HepG2 (cell line): ENCODE measurements around the gene GLOD4.

Source experiments
- CTCF ChIP-seq: sonication (generic); formaldehyde crosslinking; IDR thresholded peaks from 2 replicates; pipeline ENCODE4 v1.5.0; 2020; ENCODE audit warnings: mild to moderate bottlenecking, missing genetic modification reagents, moderate library complexity
- MYNN ChIP-seq: sonication (generic); formaldehyde crosslinking; IDR thresholded peaks from 2 replicates; pipeline ENCODE4 v1.4.0; 2020; ENCODE audit warnings: mild to moderate bottlenecking, low read depth, missing genetic modification reagents
- RXRB ChIP-seq: IDR thresholded peaks from 2 replicates; pipeline ENCODE4 v1.6.1; 2016; ENCODE audit warnings: borderline replicate concordance, missing genetic modification reagents, missing compliant biosample characterization
- SIN3A ChIP-seq: IDR thresholded peaks from 2 replicates; pipeline ENCODE4 v1.6.1; 2011; ENCODE audit warnings: low read depth, mild to moderate bottlenecking, control low read depth, low read length, borderline replicate concordance
- ZNF292 ChIP-seq: sonication (generic); formaldehyde crosslinking; IDR thresholded peaks from 2 replicates; pipeline ENCODE4 v1.8.1; 2022; ENCODE audit warnings: mild to moderate bottlenecking, low read depth, missing genetic modification reagents, borderline replicate concordance
- ZSCAN25 ChIP-seq: sonication (generic); formaldehyde crosslinking; IDR thresholded peaks from 2 replicates; pipeline ENCODE4 v1.8.0; 2022; ENCODE audit warnings: mild to moderate bottlenecking, missing genetic modification reagents

DNA sequence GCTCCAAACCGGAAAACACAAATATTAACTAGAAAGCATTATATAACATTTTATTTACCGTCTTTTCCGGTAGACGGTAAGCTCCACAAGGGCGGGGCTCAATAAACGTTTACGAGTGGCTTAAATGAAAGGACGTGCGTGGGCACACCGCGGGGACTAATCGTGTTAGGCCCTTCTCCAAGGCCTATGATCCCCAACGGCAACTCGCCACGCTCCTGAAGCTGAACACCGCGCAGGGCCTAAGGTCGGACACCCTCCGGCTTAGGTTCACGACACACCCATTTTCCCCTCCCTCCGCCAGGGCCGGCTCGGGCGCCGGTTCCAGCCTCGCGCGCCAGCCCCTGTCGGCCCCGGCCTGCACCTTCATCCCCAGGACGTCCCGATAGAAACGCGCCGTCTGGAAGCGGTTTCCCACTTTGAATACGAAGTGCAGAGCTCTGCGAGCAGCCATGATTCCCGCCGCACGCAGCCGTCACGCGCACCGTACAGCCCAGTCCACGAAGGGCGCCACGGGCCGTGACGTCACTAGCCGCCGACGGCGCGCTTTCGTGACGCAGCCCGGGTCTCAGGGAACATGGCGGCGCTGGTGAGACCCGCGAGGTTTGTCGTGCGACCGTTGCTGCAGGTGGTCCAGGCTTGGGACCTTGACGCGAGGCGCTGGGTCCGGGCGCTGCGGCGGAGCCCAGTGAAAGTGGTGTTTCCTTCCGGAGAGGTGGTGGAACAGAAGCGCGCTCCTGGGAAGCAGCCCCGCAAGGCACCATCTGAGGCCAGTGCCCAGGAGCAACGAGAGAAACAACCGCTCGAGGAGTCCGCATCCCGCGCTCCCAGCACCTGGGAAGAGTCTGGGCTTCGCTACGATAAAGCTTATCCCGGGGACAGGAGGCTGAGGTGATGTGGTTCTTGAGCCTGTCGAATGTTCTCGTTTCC, at the start of gene GLOD4, which contains the start of gene MRM3:
- TF ChIP-seq RXRB (CRISPR knock-in tag) (no peak; the same call in none of the 2 replicates), CTCF (CRISPR knock-in tag) (peak; percentile 60), ZNF292 (CRISPR knock-in tag) (no peak), MYNN (no peak), ZSCAN25 (CRISPR knock-in tag) (peak; percentile 53; the same call in 1 of the 2 replicates), SIN3A (peak; percentile 90; the same call in 1 of the 2 replicates)
